Left lung (tissue), 10 donors: ENCODE data around the gene KREMEN2. TPM values are rescaled to one million over a fixed set of nuclear protein-coding genes. Genes with fewer than 3 reads are reported as not detected.

ENCODE experiments used
- ATAC-seq: fragments of 200-7000 bp; cut with Tn5 transposase; one replicate; pipeline ENCODE4 v1.9.1; 2020; ENCODE audit warnings: moderate library complexity
- DNase-seq, 4 donors: peaks; one replicate each; pipeline ENCODE4 v3.0.0-alpha.2; 2013 to 2020
- H3K27ac ChIP-seq, 2 donors: fragments of 200-600 bp; sonication (generic) in 1 of 2; one replicate each; pipeline versions ENCODE4 v1.5.0 to v1.8.0; 2020 to 2021
- H3K27me3 ChIP-seq, 2 donors: fragments of 200-600 bp; sonication (generic) in 1 of 2; one replicate each; pipeline versions ENCODE4 v1.5.0 to v1.8.0; 2020 to 2021
- H3K36me3 ChIP-seq, 2 donors: fragments of 200-600 bp; sonication (generic) in 1 of 2; one replicate each; pipeline versions ENCODE4 v1.5.0 to v1.8.0; 2020 to 2021
- H3K4me1 ChIP-seq, 2 donors: fragments of 200-600 bp; one replicate each; pipeline ENCODE4 v1.8.0; 2021
- H3K4me3 ChIP-seq, 2 donors: fragments of 200-600 bp; sonication (generic) in 1 of 2; one replicate each; pipeline versions ENCODE4 v1.5.0 to v1.8.0; 2020 to 2021; ENCODE audit warnings: mild to moderate bottlenecking in 1 of 2
- H3K9me3 ChIP-seq, 2 donors: fragments of 200-600 bp; sonication (generic) in 1 of 2; one replicate each; pipeline versions ENCODE4 v1.5.0 to v1.8.0; 2020 to 2021
- intact Hi-C, 2 donors: fragments of 100-400 bp; cut with DNase I; formaldehyde crosslinking; loops; one replicate each; pipeline versions ENCODE4 v1.11.2 to v1.14.2; 2022
- polyA plus RNA-seq, 6 donors: library from polyadenylated mRNA; unstranded; fragments of 120-200 nt; gene quantifications; one replicate each; pipeline ENCODE4 v1.2.1, GENCODE V29; 2013; ENCODE audit not compliant: insufficient read length in 6 of 6
- total RNA-seq, 2 donors: library from RNA; stranded (reverse); fragmentation: NEBNext Ultra II Directional; extraction: Animal tissue kit (Norgen Biotek cat#: 25700); gene quantifications; one replicate each; pipeline ENCODE4 v1.2.1, GENCODE V29; 2021
- TF ChIP-seq, protein P1 (sequence below), 2 donors: fragments of 200-600 bp; sonication (generic) in 1 of 2; IDR thresholded peaks; one replicate each; pipeline versions ENCODE4 v1.5.0 to v1.8.0; 2021; ENCODE audit warnings: antibody characterized with exemption in 2 of 2
- donor health status: DM: no; HTN: yes; CAD: no.
- donor health status: DM: no; HTN: no; CAD: no.

The KREMEN2 gene
- total and polyA plus RNA-seq, 8 donors = 0.17 to 0.36 (median 0.20) TPM; not detected in 3

DNA sequence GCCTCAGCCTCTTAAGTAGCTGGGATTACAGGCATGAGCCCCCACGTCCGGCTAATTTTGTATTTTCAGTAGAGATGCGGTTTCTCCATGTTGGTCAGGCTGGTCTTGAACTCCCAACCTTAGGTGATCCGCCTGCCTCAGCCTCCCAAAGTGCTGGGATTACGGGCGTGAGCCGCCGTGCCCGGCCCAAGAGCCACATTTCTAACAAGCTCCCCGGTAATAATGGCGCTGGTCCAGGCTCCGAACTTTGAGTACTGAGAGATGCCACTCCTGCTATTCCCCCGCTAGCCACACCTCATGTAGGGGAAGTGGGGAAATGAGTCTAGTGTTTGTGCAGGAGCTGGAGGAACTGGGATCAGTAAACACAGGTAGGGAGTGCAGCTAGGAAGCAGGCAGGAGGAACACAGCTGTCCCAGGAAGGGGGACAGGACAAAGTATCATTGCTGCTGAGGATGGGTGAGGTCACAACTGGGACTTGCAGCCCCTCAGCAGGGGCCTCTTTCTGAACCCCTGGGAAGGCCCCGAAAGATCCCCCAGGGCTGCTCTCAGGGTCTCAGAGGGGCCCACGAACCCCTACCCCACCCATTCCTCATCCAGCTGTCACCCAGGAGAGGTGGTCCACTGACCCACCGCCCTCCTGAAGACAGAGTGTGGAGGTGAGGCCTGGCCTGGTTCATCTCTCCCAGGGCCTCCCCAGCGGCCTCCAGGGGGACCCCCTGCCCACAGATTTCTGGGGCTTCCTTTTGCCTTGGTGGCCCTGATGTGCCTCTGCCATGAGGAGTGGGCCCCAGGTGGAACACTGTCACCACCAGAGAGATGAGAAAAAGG is 3.7 kb upstream of the KREMEN2 start:
- no peak overlapping the region for H3K27ac ChIP-seq
- no peak overlapping the region for H3K4me3 ChIP-seq
- no peak for DNase-seq
- H3K27me3 ChIP-seq = peaks cover 45 to 100% of the 10 kb centered on the region in 2 donors
- ATAC-seq = no peak
- no peaks in the 10 kb centered on the region for H3K36me3 ChIP-seq
- H3K4me1 ChIP-seq = peaks cover 18 to 45% of the 10 kb centered on the region in 2 donors
- H3K9me3 ChIP-seq = no peaks in the 10 kb centered on the region
- TF ChIP-seq, protein P1, sequence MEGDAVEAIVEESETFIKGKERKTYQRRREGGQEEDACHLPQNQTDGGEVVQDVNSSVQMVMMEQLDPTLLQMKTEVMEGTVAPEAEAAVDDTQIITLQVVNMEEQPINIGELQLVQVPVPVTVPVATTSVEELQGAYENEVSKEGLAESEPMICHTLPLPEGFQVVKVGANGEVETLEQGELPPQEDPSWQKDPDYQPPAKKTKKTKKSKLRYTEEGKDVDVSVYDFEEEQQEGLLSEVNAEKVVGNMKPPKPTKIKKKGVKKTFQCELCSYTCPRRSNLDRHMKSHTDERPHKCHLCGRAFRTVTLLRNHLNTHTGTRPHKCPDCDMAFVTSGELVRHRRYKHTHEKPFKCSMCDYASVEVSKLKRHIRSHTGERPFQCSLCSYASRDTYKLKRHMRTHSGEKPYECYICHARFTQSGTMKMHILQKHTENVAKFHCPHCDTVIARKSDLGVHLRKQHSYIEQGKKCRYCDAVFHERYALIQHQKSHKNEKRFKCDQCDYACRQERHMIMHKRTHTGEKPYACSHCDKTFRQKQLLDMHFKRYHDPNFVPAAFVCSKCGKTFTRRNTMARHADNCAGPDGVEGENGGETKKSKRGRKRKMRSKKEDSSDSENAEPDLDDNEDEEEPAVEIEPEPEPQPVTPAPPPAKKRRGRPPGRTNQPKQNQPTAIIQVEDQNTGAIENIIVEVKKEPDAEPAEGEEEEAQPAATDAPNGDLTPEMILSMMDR (IDR thresholded peaks at IDR 0.05) = no peak
- intact Hi-C loops = no loop called here

DNA sequence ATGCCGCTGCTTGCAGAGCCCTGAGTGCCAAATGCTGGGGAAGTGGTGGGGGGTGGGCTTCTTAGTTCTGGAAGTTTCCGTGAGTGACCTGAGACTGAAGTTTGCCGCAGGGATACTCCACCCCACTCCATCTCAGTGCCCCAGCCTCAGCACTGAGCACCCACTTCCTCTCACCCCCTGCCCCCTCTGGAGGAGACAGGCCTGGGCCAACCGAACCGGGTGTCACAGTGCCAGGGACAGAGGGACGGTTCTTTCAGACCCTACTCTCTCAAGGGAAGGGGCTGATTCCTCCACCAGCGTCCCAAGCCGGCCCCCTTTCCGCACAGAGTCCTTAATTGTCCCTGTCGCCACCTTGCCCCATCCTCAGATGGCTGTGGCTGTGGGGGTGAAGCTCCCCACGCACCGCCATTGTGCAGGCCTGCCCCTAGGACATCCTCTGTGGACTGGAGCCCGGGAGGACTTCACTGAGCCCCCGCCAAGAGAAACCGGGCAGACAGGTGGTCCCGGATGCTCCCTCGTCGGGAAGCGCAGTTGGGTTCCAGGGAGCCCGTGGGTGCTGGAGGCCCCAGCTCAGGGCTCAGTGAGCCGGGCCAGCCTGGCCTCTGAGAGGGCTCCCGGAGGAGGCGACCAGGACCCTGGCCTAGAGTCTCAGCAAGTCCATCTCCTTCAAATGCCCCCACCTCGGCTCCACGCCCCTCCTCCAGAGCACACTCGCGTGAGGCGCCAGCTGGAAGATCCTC is 1.6 kb upstream of the KREMEN2 start:
- Histone ChIP-seq H3K27me3 (peaks cover 58 to 100% of the 10 kb centered on the region in 2 donors), H3K27ac (no peak overlapping the region), H3K9me3 (no peaks in the 10 kb centered on the region), H3K36me3 (no peaks in the 10 kb centered on the region), H3K4me3 (no peak overlapping the region), H3K4me1 (peaks cover 18 to 48% of the 10 kb centered on the region in 2 donors)
- intact Hi-C loops = no loop called here
- ATAC-seq (no peak), DNase-seq (no peak)
- TF ChIP-seq, protein P1 (IDR thresholded peaks at IDR 0.05) = no peak

DNA sequence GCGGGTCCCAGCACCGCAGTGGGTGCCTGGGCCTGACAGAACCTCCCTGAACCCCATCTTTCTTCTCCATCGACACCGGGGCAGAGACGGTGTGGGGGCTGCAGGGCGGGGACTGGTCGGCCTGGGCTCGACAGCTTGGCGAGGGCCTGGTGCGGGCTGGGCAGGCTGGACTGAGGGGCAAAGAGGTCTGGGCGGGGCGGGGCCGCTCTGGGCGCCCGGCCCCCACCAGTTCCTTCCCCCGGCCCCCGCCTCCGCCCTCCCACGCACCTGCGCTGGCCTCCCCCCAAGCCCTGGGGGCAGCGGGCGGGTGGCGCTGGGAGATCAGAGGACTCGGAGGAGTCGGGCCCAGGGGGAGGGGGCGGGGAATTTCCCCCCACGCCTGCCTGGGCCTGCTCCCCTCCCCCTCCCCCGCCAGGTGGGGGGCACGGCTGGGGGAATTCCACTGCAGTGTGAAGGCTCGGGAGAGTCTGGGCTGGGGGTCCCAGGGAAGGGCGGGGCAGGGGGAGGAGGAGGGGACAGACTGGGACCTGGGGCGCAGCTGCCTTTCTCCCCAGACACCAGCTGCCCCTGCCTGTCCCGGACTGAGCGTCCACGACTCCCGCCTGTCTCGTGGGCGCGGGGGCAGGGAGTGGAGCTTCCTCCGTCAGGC is 877 bp upstream of the KREMEN2 start:
- Histone ChIP-seq H3K27ac (no peak overlapping the region), H3K4me3 (no peak overlapping the region), H3K36me3 (no peaks in the 10 kb centered on the region), H3K9me3 (no peaks in the 10 kb centered on the region), H3K27me3 (peaks cover 65 to 100% of the 10 kb centered on the region in 2 donors), H3K4me1 (peaks cover 18 to 55% of the 10 kb centered on the region in 2 donors)
- ATAC-seq (no peak), DNase-seq (no peak)
- TF ChIP-seq, protein P1 (IDR thresholded peaks at IDR 0.05) = no peak
- intact Hi-C loops = no loop called here

DNA sequence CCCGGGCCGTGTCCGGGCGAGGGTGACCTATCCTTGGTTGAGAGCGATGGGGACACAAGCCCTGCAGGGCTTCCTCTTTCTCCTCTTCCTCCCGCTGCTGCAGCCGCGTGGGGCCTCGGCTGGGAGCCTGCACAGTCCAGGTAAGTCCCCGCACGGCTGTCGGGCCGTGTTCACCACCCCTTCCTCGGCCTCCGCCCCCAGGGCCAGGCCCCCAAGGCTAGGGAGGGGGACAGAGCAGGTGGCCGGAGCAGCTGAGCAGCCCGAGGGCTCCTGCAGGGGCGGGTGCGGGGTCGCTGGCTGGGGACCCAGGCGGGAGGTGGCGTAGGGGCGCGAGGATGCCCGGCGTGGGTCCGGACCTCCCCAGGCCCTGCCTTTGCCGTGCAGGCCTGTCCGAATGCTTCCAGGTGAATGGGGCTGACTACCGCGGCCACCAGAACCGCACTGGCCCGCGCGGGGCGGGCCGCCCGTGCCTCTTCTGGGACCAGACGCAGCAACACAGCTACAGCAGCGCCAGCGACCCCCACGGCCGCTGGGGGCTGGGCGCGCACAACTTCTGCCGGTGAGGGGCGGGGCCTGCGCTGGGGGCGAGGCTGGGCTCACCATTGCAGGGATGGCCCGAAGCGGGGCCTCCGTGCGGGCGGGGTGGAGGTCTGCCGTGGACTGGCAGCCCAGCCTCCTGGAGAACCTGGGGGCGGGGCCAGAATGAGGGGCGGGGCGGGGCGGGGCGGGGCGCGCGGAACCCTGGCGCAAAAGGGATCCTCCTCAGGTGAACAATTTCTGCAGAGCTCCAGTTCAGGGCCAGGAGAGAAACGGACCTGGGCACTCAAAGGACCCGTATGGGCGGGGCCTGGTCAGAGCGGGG is 631 bp downstream of the KREMEN2 start:
- TF ChIP-seq, protein P1 (IDR thresholded peaks at IDR 0.05) = no peak
- Histone ChIP-seq H3K27me3 (peaks cover 69 to 90% of the 10 kb centered on the region in 2 donors), H3K4me1 (peaks cover 21 to 65% of the 10 kb centered on the region in 2 donors), H3K36me3 (no peaks in the 10 kb centered on the region), H3K4me3 (peak overlapping the region in 1 of 2 donors; percentile 26), H3K9me3 (no peaks in the 10 kb centered on the region), H3K27ac (no peak overlapping the region)
- intact Hi-C loops = no loop called here
- ATAC-seq (no peak), DNase-seq (peak in 1 of 4 donors; percentile 89)
